ENCODE results near the gene CIDEA.
"Not testable (repeated sequence)": the region's sequence is repeated elsewhere in the genome, so short reads cannot be mapped to it uniquely, and the experiment has no call there.

CIDEA gene

GRCh38 chr18:12254136-12254819 is at the start of gene CIDEA:
Gene CIDEA, plus strand, starts transcription at chr18:12254361. Its CDS starts 23 bp downstream, at chr18:12254384.
- DNase-seq (ENCODE audit: low spot score) = no peak

- not testable (repeated sequence) for DNase-seq (ENCODE audit: low spot score)
Measured at GRCh38 chr18:12208296-12209153, 45.6 kb upstream of the CIDEA start.

GRCh38 chr18:12212308-12212707 is 41.9 kb upstream of the CIDEA start:
- DNase-seq (ENCODE audit: low spot score) = not testable (repeated sequence)

GRCh38 chr18:12214296-12215005 is 39.7 kb upstream of the CIDEA start:
- not testable (repeated sequence) for DNase-seq (ENCODE audit: low spot score)

GRCh38 chr18:12216471-12216870 is 37.7 kb upstream of the CIDEA start:
- DNase-seq (ENCODE audit: low spot score) = not testable (repeated sequence)

GRCh38 chr18:12218603-12219002 is 35.6 kb upstream of the CIDEA start:
- DNase-seq (ENCODE audit: low spot score) = not testable (repeated sequence)

GRCh38 chr18:12222041-12222440 is 32.1 kb upstream of the CIDEA start:
- DNase-seq (ENCODE audit: low spot score) = not testable (repeated sequence)

GRCh38 chr18:12223326-12223725 is 30.8 kb upstream of the CIDEA start:
- DNase-seq (ENCODE audit: low spot score) = not testable (repeated sequence)

- DNase-seq (ENCODE audit: low spot score) = not testable (repeated sequence)
Measured at GRCh38 chr18:12226807-12227206, 27.4 kb upstream of the CIDEA start.

GRCh38 chr18:12227399-12228186 is 26.6 kb upstream of the CIDEA start:
- DNase-seq (ENCODE audit: low spot score) = not testable (repeated sequence)

GRCh38 chr18:12228308-12228707 is 25.9 kb upstream of the CIDEA start:
- not testable (repeated sequence) for DNase-seq (ENCODE audit: low spot score)

GRCh38 chr18:12230561-12230960 is 23.6 kb upstream of the CIDEA start:
- not testable (repeated sequence) for DNase-seq (ENCODE audit: low spot score)

GRCh38 chr18:12231040-12231882 is 22.9 kb upstream of the CIDEA start:
- no peak for DNase-seq (ENCODE audit: low spot score)

- DNase-seq (ENCODE audit: low spot score) = no peak
Measured at GRCh38 chr18:12231986-12232385, 22.2 kb upstream of the CIDEA start.

GRCh38 chr18:12233378-12233777 is 20.8 kb upstream of the CIDEA start:
- no peak for DNase-seq (ENCODE audit: low spot score)

- DNase-seq (ENCODE audit: low spot score) = no peak
Measured at GRCh38 chr18:12234451-12235190, 19.5 kb upstream of the CIDEA start.

- DNase-seq (ENCODE audit: low spot score) = no peak
Measured at GRCh38 chr18:12236141-12236540, 18.0 kb upstream of the CIDEA start.

- peak; percentile 62 for DNase-seq (ENCODE audit: low spot score)
Measured at GRCh38 chr18:12236934-12237832, 17.0 kb upstream of the CIDEA start.

GRCh38 chr18:12238826-12239225 is 15.3 kb upstream of the CIDEA start:
- DNase-seq (ENCODE audit: low spot score) = no peak

Data from hematopoietic multipotent progenitor cell treated with erythropoietin and hydrocortisone succinate and interleukin-3 and kit ligand, for 15 days (in vitro differentiated cells).